HepG2 (cell line): ENCODE measurements around the gene DNAAF3. TPM values are rescaled to one million over a fixed set of nuclear protein-coding genes. Genes with fewer than 3 reads are reported as not detected.

Source experiments
- BRD4 ChIP-seq: sonication (generic); formaldehyde crosslinking; IDR thresholded peaks from 2 replicates; pipeline ENCODE4 v1.4.0; 2020; ENCODE audit warnings: missing genetic modification reagents
- FOXC1 ChIP-seq: sonication (generic); formaldehyde crosslinking; IDR thresholded peaks from 2 replicates; pipeline ENCODE4 v1.8.0; 2022; ENCODE audit warnings: mild to moderate bottlenecking, missing genetic modification reagents, borderline replicate concordance
- FOXP4 ChIP-seq: sonication (generic); formaldehyde crosslinking; IDR thresholded peaks from 2 replicates; pipeline ENCODE4 v1.4.0; 2020; ENCODE audit warnings: missing genetic modification reagents
- NONO ChIP-seq, 2 experiments: fragments of 450-650 bp in 1 of 2; sonication (generic) in 1 of 2; formaldehyde crosslinking in 1 of 2; IDR thresholded peaks in 1 of 2; conservative IDR thresholded peaks in 1 of 2; 2 replicates each; pipeline versions ENCODE4 v1.6.1 to v1.8.0; 2017 to 2022; ENCODE audit warnings: mild to moderate bottlenecking in 1 of 2, missing genetic modification reagents in 1 of 2, moderate library complexity in 1 of 2
- PAXIP1 ChIP-seq: sonication (generic); formaldehyde crosslinking; conservative IDR thresholded peaks from 2 replicates; pipeline ENCODE4 v1.4.0; 2020; ENCODE audit warnings: mild to moderate bottlenecking, missing genetic modification reagents, moderate library complexity
- POGK ChIP-seq: sonication (generic); formaldehyde crosslinking; conservative IDR thresholded peaks from 2 replicates; pipeline ENCODE4 v1.8.0; 2022; ENCODE audit warnings: mild to moderate bottlenecking, moderate library complexity, missing genetic modification reagents
- SMARCC2 ChIP-seq: fragments of 450-650 bp; IDR thresholded peaks from 2 replicates; pipeline ENCODE4 v1.6.1; 2017; ENCODE audit warnings: antibody characterized with exemption, mild to moderate bottlenecking
- TCF7 ChIP-seq: sonication (generic); IDR thresholded peaks from 2 replicates; pipeline ENCODE4 v1.6.1; 2016; ENCODE audit warnings: antibody characterized with exemption, low read depth
- TGIF2 ChIP-seq: IDR thresholded peaks from 2 replicates; pipeline ENCODE4 v1.6.1; 2016; ENCODE audit warnings: control low read depth, missing compliant biosample characterization
- ZBTB7A ChIP-seq: sonication (generic); formaldehyde crosslinking; IDR thresholded peaks from 2 replicates; pipeline ENCODE4 v1.8.0; 2022; ENCODE audit warnings: mild to moderate bottlenecking, missing genetic modification reagents
- ZNF20 ChIP-seq: sonication (generic); formaldehyde crosslinking; IDR thresholded peaks from 2 replicates; pipeline ENCODE4 v1.4.0; 2020; ENCODE audit warnings: mild to moderate bottlenecking, moderate library complexity, missing genetic modification reagents
- polyA plus RNA-seq, 8 experiments: library from polyadenylated mRNA; depleted of rRNA in 3 of 8; stranded (reverse) in 7 of 8; unstranded in 1 of 8; fragments of >200 nt; fragmentation: Illumina TruSeq in 4 of 8; extraction: Trizol in 4 of 8; gene quantifications; 2 replicates each; pipeline versions ENCODE4 v1.2.1 to v1.2.3, GENCODE V29; 2011 to 2016; ENCODE audit warnings: low read depth in 4 of 8, missing spikeins in 1 of 8, mixed read lengths in 1 of 8; ENCODE audit not compliant: insufficient read depth in 1 of 8
- total RNA-seq, 5 experiments: library from RNA; depleted of rRNA; stranded (reverse); fragments of >200 nt; fragmentation: Illumina TruSeq; extraction: Trizol; gene quantifications; 2 replicates each; pipeline ENCODE4 v1.2.3, GENCODE V29; 2016; ENCODE audit warnings: low read depth in 1 of 5
- TF ChIP-seq, protein P1 (sequence below): sonication (generic); formaldehyde crosslinking; IDR thresholded peaks from 2 replicates; pipeline ENCODE4 v1.4.0; 2020; ENCODE audit warnings: mild to moderate bottlenecking, missing genetic modification reagents
- TF ChIP-seq, protein P2 (sequence below): sonication (generic); formaldehyde crosslinking; IDR thresholded peaks from 2 replicates; pipeline ENCODE4 v1.4.0; 2020; ENCODE audit warnings: missing genetic modification reagents
- TF ChIP-seq, protein P3 (sequence below): sonication (generic); formaldehyde crosslinking; IDR thresholded peaks from 2 replicates; pipeline ENCODE4 v1.4.0; 2020; ENCODE audit warnings: mild to moderate bottlenecking, missing genetic modification reagents

The DNAAF3 gene
- total and polyA plus RNA-seq, 2 of the 13 experiments (the other 11 are each of a cell fraction or from before 2014, with no cell fraction given), result 0.30 to 0.40 TPM

GRCh38 chr19:55209693-55210472 lies 43.5 kb upstream of the DNAAF3 start (continued):
- TF ChIP-seq PAXIP1, result peak; percentile 64; the same call in 1 of the 2 replicates
- TF ChIP-seq ZNF20 (CRISPR knock-in tag), result no peak
- TF ChIP-seq NONO (IDR thresholded peaks at IDR 0.05), result no peak
- TF ChIP-seq NONO (CRISPR knock-in tag; conservative IDR thresholded peaks at IDR 0.05), result no peak
- TF ChIP-seq POGK (CRISPR knock-in tag), result 0 out of 2 replicates have a peak, but pooled peaks have one; percentile 22
- TF ChIP-seq TCF7, result peak; percentile 25; the same call in 1 of the 2 replicates
- TF ChIP-seq BRD4 (CRISPR knock-in tag), result no peak
- TF ChIP-seq, protein P1, sequence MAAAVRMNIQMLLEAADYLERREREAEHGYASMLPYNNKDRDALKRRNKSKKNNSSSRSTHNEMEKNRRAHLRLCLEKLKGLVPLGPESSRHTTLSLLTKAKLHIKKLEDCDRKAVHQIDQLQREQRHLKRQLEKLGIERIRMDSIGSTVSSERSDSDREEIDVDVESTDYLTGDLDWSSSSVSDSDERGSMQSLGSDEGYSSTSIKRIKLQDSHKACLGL, result peak; percentile 50; the same call in 1 of the 2 replicates
- TF ChIP-seq, protein P2, sequence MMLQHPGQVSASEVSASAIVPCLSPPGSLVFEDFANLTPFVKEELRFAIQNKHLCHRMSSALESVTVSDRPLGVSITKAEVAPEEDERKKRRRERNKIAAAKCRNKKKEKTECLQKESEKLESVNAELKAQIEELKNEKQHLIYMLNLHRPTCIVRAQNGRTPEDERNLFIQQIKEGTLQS (CRISPR knock-in tag), result no peak
- no peak for TF ChIP-seq FOXC1 (CRISPR knock-in tag)
- no peak for TF ChIP-seq SMARCC2
- peak; percentile 45; the same call in 1 of the 2 replicates for TF ChIP-seq ZBTB7A
- TF ChIP-seq TGIF2 (CRISPR knock-in tag), result 0 out of 2 replicates have a peak, but pooled peaks have one; percentile 16
- TF ChIP-seq, protein P3, sequence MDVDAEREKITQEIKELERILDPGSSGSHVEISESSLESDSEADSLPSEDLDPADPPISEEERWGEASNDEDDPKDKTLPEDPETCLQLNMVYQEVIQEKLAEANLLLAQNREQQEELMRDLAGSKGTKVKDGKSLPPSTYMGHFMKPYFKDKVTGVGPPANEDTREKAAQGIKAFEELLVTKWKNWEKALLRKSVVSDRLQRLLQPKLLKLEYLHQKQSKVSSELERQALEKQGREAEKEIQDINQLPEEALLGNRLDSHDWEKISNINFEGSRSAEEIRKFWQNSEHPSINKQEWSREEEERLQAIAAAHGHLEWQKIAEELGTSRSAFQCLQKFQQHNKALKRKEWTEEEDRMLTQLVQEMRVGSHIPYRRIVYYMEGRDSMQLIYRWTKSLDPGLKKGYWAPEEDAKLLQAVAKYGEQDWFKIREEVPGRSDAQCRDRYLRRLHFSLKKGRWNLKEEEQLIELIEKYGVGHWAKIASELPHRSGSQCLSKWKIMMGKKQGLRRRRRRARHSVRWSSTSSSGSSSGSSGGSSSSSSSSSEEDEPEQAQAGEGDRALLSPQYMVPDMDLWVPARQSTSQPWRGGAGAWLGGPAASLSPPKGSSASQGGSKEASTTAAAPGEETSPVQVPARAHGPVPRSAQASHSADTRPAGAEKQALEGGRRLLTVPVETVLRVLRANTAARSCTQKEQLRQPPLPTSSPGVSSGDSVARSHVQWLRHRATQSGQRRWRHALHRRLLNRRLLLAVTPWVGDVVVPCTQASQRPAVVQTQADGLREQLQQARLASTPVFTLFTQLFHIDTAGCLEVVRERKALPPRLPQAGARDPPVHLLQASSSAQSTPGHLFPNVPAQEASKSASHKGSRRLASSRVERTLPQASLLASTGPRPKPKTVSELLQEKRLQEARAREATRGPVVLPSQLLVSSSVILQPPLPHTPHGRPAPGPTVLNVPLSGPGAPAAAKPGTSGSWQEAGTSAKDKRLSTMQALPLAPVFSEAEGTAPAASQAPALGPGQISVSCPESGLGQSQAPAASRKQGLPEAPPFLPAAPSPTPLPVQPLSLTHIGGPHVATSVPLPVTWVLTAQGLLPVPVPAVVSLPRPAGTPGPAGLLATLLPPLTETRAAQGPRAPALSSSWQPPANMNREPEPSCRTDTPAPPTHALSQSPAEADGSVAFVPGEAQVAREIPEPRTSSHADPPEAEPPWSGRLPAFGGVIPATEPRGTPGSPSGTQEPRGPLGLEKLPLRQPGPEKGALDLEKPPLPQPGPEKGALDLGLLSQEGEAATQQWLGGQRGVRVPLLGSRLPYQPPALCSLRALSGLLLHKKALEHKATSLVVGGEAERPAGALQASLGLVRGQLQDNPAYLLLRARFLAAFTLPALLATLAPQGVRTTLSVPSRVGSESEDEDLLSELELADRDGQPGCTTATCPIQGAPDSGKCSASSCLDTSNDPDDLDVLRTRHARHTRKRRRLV (CRISPR knock-in tag), result peak; percentile 72
- peak; percentile 52 for TF ChIP-seq FOXP4
